ENCODE results near the gene MPZL3.

DNA sequence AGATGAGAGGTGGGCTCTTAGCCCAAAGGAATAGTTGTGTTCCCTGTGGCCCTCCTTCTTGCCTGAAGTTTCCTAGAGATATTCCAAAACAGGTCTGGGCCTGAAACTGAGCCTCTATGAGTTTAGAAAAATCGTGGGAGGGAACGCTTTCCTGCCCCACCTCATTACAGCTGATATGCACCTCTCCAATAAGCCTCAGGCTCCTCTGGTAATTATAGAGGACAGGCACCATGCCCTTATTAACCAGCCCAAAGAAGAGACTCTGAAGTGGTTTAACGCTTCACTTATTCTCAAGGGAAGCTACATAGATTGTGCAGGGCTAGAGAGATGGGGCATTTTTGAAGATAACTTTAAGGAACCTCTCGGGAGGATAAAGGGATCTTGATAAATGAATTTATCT lies 15.3 kb upstream of the MPZL3 start:
- TF ChIP-seq POLR2AphosphoS5 (IDR thresholded peaks at IDR 0.05) (no peak), POLR2A (IDR thresholded peaks at IDR 0.05; ENCODE audit: low read depth) (no peak)
